HFF-Myc (cell line): ENCODE results near the gene FBXW11.

ENCODE experiments used
- DNase-seq: peaks from one replicate; pipeline ENCODE4 v3.0.0-alpha.2; 2011; ENCODE audit warnings: low read depth; ENCODE audit errors: extremely low read depth
- H3K4me3 ChIP-seq: replicated peaks from 2 replicates; pipeline ENCODE4 v1.5.1; 2011; ENCODE audit warnings: low read depth, mild to moderate bottlenecking, control low read depth, low read length
- TF ChIP-seq, protein P1 (sequence below): IDR thresholded peaks from 2 replicates; pipeline ENCODE4 v1.5.1; 2012; ENCODE audit warnings: mild to moderate bottlenecking, low read depth, low read length, control low read depth; ENCODE audit errors: missing control alignments

The FBXW11 gene

DNA sequence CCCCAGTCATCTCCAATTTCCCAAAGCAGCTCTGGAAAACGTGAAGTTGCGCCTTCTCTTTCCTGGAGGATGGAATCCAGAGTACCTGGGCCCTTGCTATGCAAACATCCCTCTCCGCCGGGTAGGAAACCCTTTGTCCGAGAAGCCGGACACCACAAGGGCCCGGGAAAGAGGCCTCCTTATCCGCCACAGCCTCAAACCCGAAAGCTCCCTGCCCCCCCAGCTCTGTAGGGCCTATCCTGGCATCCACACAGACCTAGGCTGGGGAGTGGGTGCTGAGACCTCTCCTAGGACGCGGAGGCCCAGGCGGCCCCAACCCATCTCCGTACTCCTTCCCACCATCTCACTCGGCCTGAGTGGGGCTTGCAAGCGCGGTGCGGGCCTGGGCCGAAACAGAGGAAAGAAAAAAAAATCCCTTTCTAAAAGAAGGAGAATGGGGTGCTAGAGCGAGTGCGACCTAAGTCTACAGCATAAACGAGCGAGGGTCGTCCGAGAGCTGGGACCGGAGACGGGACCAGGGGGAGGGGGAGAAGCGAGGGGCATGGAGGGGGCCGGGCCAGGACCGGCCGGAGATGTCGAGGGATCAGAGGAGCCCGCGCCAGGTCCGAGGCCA lies 624 bp downstream of the FBXW11 start:
- peak overlapping the region; percentile 96 for H3K4me3 ChIP-seq
- TF ChIP-seq, protein P1, sequence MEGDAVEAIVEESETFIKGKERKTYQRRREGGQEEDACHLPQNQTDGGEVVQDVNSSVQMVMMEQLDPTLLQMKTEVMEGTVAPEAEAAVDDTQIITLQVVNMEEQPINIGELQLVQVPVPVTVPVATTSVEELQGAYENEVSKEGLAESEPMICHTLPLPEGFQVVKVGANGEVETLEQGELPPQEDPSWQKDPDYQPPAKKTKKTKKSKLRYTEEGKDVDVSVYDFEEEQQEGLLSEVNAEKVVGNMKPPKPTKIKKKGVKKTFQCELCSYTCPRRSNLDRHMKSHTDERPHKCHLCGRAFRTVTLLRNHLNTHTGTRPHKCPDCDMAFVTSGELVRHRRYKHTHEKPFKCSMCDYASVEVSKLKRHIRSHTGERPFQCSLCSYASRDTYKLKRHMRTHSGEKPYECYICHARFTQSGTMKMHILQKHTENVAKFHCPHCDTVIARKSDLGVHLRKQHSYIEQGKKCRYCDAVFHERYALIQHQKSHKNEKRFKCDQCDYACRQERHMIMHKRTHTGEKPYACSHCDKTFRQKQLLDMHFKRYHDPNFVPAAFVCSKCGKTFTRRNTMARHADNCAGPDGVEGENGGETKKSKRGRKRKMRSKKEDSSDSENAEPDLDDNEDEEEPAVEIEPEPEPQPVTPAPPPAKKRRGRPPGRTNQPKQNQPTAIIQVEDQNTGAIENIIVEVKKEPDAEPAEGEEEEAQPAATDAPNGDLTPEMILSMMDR, result no peak
- DNase-seq, result no peak

DNA sequence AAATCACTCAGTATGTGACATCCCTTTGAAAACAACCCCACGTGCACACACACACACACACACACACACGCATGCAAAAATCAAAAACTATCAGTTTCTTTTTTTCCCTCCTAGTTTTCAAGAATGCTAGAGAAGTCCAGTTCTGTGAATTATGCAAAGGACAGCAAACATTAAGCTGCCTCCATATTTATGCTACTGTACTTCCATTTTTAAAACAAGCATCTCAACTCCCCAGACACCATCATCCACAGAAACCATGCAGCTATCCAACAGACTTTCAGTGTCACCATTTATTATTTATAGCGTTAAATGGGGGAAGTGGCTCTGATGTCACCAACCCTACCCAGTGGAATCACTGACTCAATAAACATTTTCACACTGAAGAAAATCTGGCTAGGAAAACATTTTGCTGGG lies 1.6 kb downstream of the FBXW11 start:
- H3K4me3 ChIP-seq, result peak overlapping the region; percentile 96
- no peak for DNase-seq

DNA sequence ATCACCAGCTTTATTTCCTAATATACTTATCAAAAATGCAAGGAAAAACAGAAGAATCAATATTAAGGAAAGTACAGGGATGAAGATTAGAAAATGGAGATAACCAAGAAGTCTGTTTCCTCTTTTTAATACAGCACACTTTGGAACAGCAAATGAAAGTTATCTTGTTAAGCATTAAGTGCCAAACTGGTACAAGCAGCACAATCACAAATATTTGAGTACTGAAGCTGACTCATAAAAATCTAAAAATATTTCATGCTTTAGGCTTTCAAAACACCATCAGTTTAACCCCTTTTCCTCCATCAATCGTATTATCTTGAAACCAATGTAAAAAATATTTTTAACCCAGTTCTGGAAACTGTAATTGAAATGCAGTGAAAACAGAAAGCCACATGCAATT lies 2.7 kb downstream of the FBXW11 start:
- no peak for DNase-seq
- no peak overlapping the region; the same call in 1 of the 2 replicates for H3K4me3 ChIP-seq
- TF ChIP-seq, protein P1, result no peak

More for the DNA sequence above, 1.6 kb downstream of the FBXW11 start:
- TF ChIP-seq, protein P1, result no peak

DNA sequence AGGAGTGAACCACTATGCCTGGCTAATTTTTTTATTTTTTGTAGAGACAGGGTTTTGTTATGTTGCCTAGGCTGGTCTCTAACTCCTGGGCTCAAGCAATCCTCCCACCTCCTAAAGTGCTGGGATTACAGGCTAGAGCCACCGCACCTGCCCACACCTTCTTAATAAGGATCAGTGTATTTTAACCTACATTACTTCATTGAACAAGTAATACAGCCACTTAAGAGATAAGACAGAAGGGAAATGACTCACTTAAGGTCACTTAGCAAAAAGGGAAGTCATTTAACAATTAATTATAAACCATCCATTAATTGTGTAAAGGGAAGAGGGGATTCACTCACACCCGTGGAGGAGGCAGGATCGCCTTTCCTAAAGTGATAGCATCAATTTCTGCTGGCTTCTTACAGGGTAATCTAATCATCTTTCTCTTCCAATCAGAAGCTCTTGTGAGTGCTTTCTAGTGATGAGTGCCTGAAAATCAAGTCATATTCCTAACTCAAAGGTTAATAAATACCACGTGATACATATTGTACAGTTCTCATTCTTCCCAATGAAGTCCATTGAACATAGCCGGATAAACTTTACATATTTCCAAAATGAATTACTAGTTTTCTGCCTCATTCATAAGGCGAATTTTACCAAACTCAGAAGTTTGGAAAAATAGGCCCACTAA lies 3.5 kb downstream of the FBXW11 start:
- H3K4me3 ChIP-seq, result no peak overlapping the region
- TF ChIP-seq, protein P1, result no peak
- no peak for DNase-seq

DNA sequence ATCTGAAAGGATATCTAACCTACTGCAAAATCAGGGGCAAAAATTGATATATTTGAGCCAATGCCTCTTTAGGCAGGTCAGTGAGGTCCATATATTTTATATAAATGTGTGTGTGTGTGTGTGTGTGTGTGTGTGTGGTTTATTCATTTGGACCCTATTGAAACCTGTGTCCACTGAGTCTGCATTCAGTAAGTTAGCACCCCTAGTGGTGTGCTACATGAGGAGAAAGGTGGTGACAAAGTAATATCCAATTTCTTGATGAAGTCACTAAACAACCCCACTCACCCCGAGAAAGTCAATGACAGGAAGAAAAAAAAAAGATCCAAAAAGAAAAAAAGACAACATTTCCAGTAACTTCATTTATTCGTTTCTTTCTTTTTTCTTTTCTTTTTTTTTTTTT lies 4.1 kb downstream of the FBXW11 start:
- TF ChIP-seq, protein P1, result peak; percentile 49
- DNase-seq, result no peak
- no peak overlapping the region for H3K4me3 ChIP-seq

DNA sequence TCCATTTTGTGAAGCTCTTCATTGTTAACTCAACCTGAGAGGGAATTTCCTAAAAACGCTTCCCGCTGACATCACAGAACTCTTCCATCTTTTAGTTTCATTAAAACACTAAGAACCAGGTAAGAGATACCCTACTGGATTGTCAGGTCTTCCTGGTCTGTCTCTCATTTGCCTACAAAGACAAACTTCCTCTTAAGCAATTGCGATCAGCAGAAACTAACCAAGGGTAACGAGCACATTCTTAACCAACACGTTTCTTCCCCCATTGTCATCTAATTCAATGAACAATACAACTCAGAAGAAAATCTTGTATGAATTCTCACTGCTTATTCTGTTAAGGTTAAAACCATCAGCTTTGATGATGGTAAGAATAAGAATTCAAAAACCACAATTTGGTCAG lies 6.6 kb downstream of the FBXW11 start:
- TF ChIP-seq, protein P1, result no peak
- DNase-seq, result no peak
- no peak overlapping the region for H3K4me3 ChIP-seq

DNA sequence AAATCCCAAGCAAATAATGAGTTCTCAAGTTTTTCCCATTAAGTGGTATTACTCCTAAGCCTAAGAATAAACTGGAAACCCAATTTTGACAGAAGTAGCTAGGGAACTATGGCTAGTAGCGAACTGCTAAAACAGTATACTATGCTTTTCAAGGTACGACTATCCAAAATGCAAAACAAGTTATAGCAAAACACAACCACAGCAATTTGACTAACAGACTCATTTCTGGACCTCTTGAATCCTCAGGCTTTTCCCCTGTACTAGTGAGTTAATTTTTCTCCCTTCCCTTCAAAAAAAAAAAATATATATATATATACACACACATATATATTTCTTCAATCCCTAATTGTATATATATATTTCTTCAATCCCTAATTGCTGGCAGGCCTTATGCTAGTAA lies 7.3 kb downstream of the FBXW11 start:
- TF ChIP-seq, protein P1, result no peak
- H3K4me3 ChIP-seq, result no peak overlapping the region
- DNase-seq, result no peak
